SU-DHL-6 (cell line): Measurements from ENCODE around the gene NSMCE1.

ENCODE experiments used
- H2AFZ ChIP-seq: fragments of 200-600 bp; sonication (generic); 2 replicates; pipeline ENCODE4 v1.6.1; 2014; ENCODE audit warnings: low read depth, mild to moderate bottlenecking, moderate library complexity, mixed read lengths, antibody characterized with exemption, low read length; ENCODE audit not compliant: severe bottlenecking
- H3F3A ChIP-seq: fragments of 200-600 bp; shearing (Covaris generic); 2 replicates; pipeline ENCODE4 v1.6.0; 2016; ENCODE audit warnings: antibody characterized with exemption, mild to moderate bottlenecking; ENCODE audit not compliant: insufficient read depth
- H3K27ac ChIP-seq: fragments of 200-600 bp; sonication (generic); 2 replicates; pipeline ENCODE4 v1.5.1; 2016; ENCODE audit warnings: low read depth, mild to moderate bottlenecking, low read length, moderate library complexity, mixed read lengths
- H3K27me3 ChIP-seq: fragments of 200-600 bp; sonication (generic), shearing (Covaris generic); 2 replicates; pipeline ENCODE4 v1.6.0; 2014; ENCODE audit warnings: mild to moderate bottlenecking, low read length
- H3K36me3 ChIP-seq: fragments of 200-600 bp; sonication (generic); 2 replicates; pipeline ENCODE4 v1.6.1; 2014; ENCODE audit warnings: mild to moderate bottlenecking, low read length, mixed read lengths
- H3K4me2 ChIP-seq: fragments of 300-600, 200-600 bp; shearing (Covaris generic), sonication (generic); 2 replicates; pipeline ENCODE4 v1.6.0; 2014; ENCODE audit warnings: low read length, low read depth, mild to moderate bottlenecking; ENCODE audit not compliant: poor library complexity, severe bottlenecking
- H3K4me3 ChIP-seq: fragments of 200-600 bp; sonication (generic); 2 replicates; pipeline ENCODE4 v1.5.1; 2014; ENCODE audit warnings: antibody characterized with exemption, low read length, mild to moderate bottlenecking, mixed read lengths; ENCODE audit not compliant: insufficient read depth, poor library complexity, severe bottlenecking
- H3K79me2 ChIP-seq: fragments of 200-600 bp; sonication (generic); 2 replicates; pipeline ENCODE4 v1.6.1; 2014; ENCODE audit warnings: mild to moderate bottlenecking, low read length, moderate library complexity; ENCODE audit not compliant: insufficient read depth
- H3K9ac ChIP-seq: fragments of 200-600 bp; sonication (generic); 2 replicates; pipeline ENCODE4 v1.7.0; 2014; ENCODE audit warnings: mild to moderate bottlenecking, low read length
- H3K9me2 ChIP-seq: fragments of 200-600 bp; sonication (generic); replicated peaks from 2 replicates; pipeline ENCODE4 v1.6.1; 2014; ENCODE audit warnings: low read length; ENCODE audit not compliant: insufficient read depth
- H3K9me3 ChIP-seq: fragments of 200-600 bp; sonication (generic); 2 replicates; pipeline ENCODE4 v1.6.1; 2014; ENCODE audit warnings: low read length, mixed read lengths; ENCODE audit not compliant: insufficient read depth
- H4K20me1 ChIP-seq: fragments of 200-600 bp; sonication (generic); 2 replicates; pipeline ENCODE4 v1.6.1; 2014; ENCODE audit warnings: low read depth, mild to moderate bottlenecking, antibody characterized with exemption, low read length, moderate library complexity, mixed read lengths
- EZH2phosphoT487 ChIP-seq: fragments of 200-600 bp; sonication (generic), shearing (Covaris generic); conservative IDR thresholded peaks from 2 replicates; pipeline ENCODE4 v1.6.1; 2018; ENCODE audit warnings: mild to moderate bottlenecking, antibody characterized with exemption, low read length, moderate library complexity, mixed read lengths
- TF ChIP-seq, protein P1 (sequence below): fragments of 200-600 bp; sonication (generic); IDR thresholded peaks from one replicate; pipeline ENCODE4 v1.5.1; 2017; ENCODE audit warnings: antibody characterized with exemption, mild to moderate bottlenecking, low read length, moderate library complexity; ENCODE audit not compliant: insufficient read depth, poor library complexity, severe bottlenecking

NSMCE1 gene

GRCh38 chr16:27286451-27286850, 17.9 kb upstream of the NSMCE1 start:
- H3K79me2 ChIP-seq = no peaks in the 10 kb centered on the region
- no peak overlapping the region for H3K9ac ChIP-seq
- H3K9me3 ChIP-seq = no peaks in the 10 kb centered on the region
- H3K36me3 ChIP-seq = no peaks in the 10 kb centered on the region
- no peak overlapping the region for H3K4me3 ChIP-seq
- no peaks in the 10 kb centered on the region for H3K27me3 ChIP-seq
- no peak overlapping the region for H3K27ac ChIP-seq
- no peaks in the 10 kb centered on the region for H3F3A ChIP-seq
- H4K20me1 ChIP-seq = no peaks in the 10 kb centered on the region
- no peak overlapping the region for H3K4me2 ChIP-seq
- H2AFZ ChIP-seq = no peak overlapping the region
- no peak for TF ChIP-seq EZH2phosphoT487
- TF ChIP-seq, protein P1, sequence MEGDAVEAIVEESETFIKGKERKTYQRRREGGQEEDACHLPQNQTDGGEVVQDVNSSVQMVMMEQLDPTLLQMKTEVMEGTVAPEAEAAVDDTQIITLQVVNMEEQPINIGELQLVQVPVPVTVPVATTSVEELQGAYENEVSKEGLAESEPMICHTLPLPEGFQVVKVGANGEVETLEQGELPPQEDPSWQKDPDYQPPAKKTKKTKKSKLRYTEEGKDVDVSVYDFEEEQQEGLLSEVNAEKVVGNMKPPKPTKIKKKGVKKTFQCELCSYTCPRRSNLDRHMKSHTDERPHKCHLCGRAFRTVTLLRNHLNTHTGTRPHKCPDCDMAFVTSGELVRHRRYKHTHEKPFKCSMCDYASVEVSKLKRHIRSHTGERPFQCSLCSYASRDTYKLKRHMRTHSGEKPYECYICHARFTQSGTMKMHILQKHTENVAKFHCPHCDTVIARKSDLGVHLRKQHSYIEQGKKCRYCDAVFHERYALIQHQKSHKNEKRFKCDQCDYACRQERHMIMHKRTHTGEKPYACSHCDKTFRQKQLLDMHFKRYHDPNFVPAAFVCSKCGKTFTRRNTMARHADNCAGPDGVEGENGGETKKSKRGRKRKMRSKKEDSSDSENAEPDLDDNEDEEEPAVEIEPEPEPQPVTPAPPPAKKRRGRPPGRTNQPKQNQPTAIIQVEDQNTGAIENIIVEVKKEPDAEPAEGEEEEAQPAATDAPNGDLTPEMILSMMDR = no peak
- H3K9me2 ChIP-seq = no peaks in the 10 kb centered on the region

GRCh38 chr16:27285676-27286196, 17.2 kb upstream of the NSMCE1 start:
- Histone ChIP-seq H3K79me2 (no peaks in the 10 kb centered on the region), H3K36me3 (no peaks in the 10 kb centered on the region), H3K4me3 (no peak overlapping the region), H2AFZ (no peak overlapping the region), H3F3A (no peaks in the 10 kb centered on the region), H3K4me2 (no peak overlapping the region), H3K9ac (no peak overlapping the region), H3K9me2 (no peaks in the 10 kb centered on the region), H4K20me1 (no peaks in the 10 kb centered on the region), H3K27ac (no peak overlapping the region), H3K27me3 (no peaks in the 10 kb centered on the region), H3K9me3 (no peaks in the 10 kb centered on the region)
- no peak for TF ChIP-seq EZH2phosphoT487
- TF ChIP-seq, protein P1 = no peak

- Histone ChIP-seq H3K36me3 (no peaks in the 10 kb centered on the region), H3K27me3 (no peaks in the 10 kb centered on the region), H3K9me2 (no peaks in the 10 kb centered on the region), H3K79me2 (no peaks in the 10 kb centered on the region), H2AFZ (no peak overlapping the region), H3K27ac (no peak overlapping the region), H4K20me1 (no peaks in the 10 kb centered on the region), H3K9me3 (no peaks in the 10 kb centered on the region), H3K4me2 (no peak overlapping the region), H3K9ac (no peak overlapping the region), H3F3A (no peaks in the 10 kb centered on the region), H3K4me3 (no peak overlapping the region)
- TF ChIP-seq EZH2phosphoT487 = no peak
- TF ChIP-seq, protein P1 = no peak
Measured at GRCh38 chr16:27284865-27285675, 16.5 kb upstream of the NSMCE1 start.
